ENCODE data around the gene USP46. TPM values are rescaled to one million over a fixed set of nuclear protein-coding genes. Genes with fewer than 3 reads are reported as not detected.

Gene USP46
- total and polyA plus RNA-seq, 2 of the 8 experiments (the other 6 are each of a cell fraction or from before 2014, with no cell fraction given) = 10.6 to 62.4 TPM

GRCh38 chr4:52578951-52579350 lies 80.2 kb downstream of the USP46 start:
- Histone ChIP-seq H3K23ac (ENCODE audit: insufficient read length) (no peak overlapping the region), H2BK12ac (ENCODE audit: low read depth, low read length) (no peak overlapping the region), H2AFZ (ENCODE audit: low read length) (no peak overlapping the region), H3K27me3 (replicated peaks in 1 of 4; ENCODE audit: control insufficient read depth in 3 of 4, extremely low read depth in 1 of 4, insufficient read depth in 3 of 4, low read length in 3 of 4) (no peaks in the 10 kb centered on the region), H3K56ac (replicated peaks; ENCODE audit: insufficient read length, low read depth, low read length) (no peak overlapping the region), H3K23me2 (ENCODE audit: low read depth, low read length) (no peaks in the 10 kb centered on the region), H2BK15ac (ENCODE audit: low read length) (no peak overlapping the region), H4K91ac (replicated peaks; ENCODE audit: insufficient read length, low read length) (no peak overlapping the region), H3K14ac (ENCODE audit: insufficient read length) (no peak overlapping the region), H2BK120ac (replicated peaks; ENCODE audit: low read depth, low read length) (no peak overlapping the region), H4K8ac (ENCODE audit: extremely low read depth, insufficient read depth, low read length) (no peak overlapping the region), H4K5ac (ENCODE audit: insufficient read length, low read depth, low read length) (no peak overlapping the region), H3K4ac (replicated peaks; ENCODE audit: insufficient read length, low read depth, low read length) (no peak overlapping the region), H3K27ac (ENCODE audit: low read depth, low read length) (no peak overlapping the region), H3K4me3 (ENCODE audit: extremely low read depth in 1 of 4, insufficient read depth in 2 of 4, low read depth in 3 of 4, low read length in 4 of 4) (no peak overlapping the region), H2BK5ac (ENCODE audit: low read depth, low read length) (no peak overlapping the region), H3K4me1 (replicated peaks in 1 of 4; ENCODE audit: control insufficient read depth in 3 of 4, insufficient read depth in 4 of 4, low read length in 3 of 4) (no peaks in the 10 kb centered on the region), H3K36me3 (ENCODE audit: control insufficient read depth in 2 of 4, insufficient read depth in 4 of 4, low read length in 3 of 4) (no peaks in the 10 kb centered on the region), H3K18ac (ENCODE audit: extremely low read depth, low read length) (no peak overlapping the region), H3K9ac (replicated peaks in 1 of 4; ENCODE audit: extremely low read depth in 1 of 4, low read depth in 3 of 4, low read length in 3 of 4) (no peak overlapping the region), H3K79me2 (ENCODE audit: control insufficient read depth in 1 of 2, insufficient read depth in 2 of 2, low read length in 2 of 2) (no peaks in the 10 kb centered on the region), H3K4me2 (ENCODE audit: insufficient read depth in 1 of 2, low read depth in 2 of 2, low read length in 2 of 2) (no peak overlapping the region), H3K9me3 (ENCODE audit: insufficient read depth in 2 of 2, low read depth in 1 of 2, low read length in 1 of 2) (no peaks in the 10 kb centered on the region), H2AK5ac (ENCODE audit: low read depth, low read length) (no peak overlapping the region), H3K79me1 (ENCODE audit: low read depth, low read length) (no peaks in the 10 kb centered on the region), H2BK20ac (ENCODE audit: low read length) (no peak overlapping the region), H4K20me1 (replicated peaks in 1 of 2; ENCODE audit: control insufficient read depth in 1 of 2, insufficient read depth in 2 of 2, low read length in 2 of 2) (no peaks in the 10 kb centered on the region)
- FAIRE-seq (no peak), DNase-seq (ENCODE audit: low read depth in 1 of 2, low spot score in 2 of 2) (no peak)
- TF ChIP-seq SIRT6 (IDR thresholded peaks at IDR 0.05; ENCODE audit: low read length) (no peak), KDM5A (IDR thresholded peaks at IDR 0.05; ENCODE audit: low read length) (no peak), EZH2 (IDR thresholded peaks at IDR 0.05; ENCODE audit: low read depth, low read length, severe bottlenecking) (no peak), RNF2 (IDR thresholded peaks at IDR 0.05; ENCODE audit: borderline replicate concordance, low read depth, low read length, missing control alignments, poor library complexity, severe bottlenecking) (no peak)
- WGBS, 2 experiments (ENCODE audit: extremely low coverage in 1 of 2, insufficient coverage in 1 of 2, insufficient read length in 1 of 2, insufficient replicate concordance in 2 of 2, low coverage in 1 of 2, low lambda C conversion rate in 2 of 2, missing lambda C conversion rate in 1 of 2) = 87% methylated on average over 2 of the region's 2 CpGs; no CpG with 5 or more reads in 1 of the 2 experiments
- ChIA-PET CTCF (ENCODE audit: partially characterized antibody) (interaction anchor here (1.9 kb wide), 1 partner anchor 9 kb away, joined by 6 read pairs; no protein-coding TSS in a partner anchor), POLR2A (ENCODE audit: partially characterized antibody) (interaction anchor here (0.7 kb wide), 1 partner anchor 10 kb away, joined by 3 read pairs; no protein-coding TSS in a partner anchor)
